Thoracic aorta (tissue), 2 donors: ENCODE results near the gene TARDBP. TPM values are rescaled to one million over a fixed set of nuclear protein-coding genes. Genes with fewer than 3 reads are reported as not detected.

Experiments
- ATAC-seq: fragments of 150-250 bp; one replicate; pipeline ENCODE4 v1.8.0; 2017; ENCODE audit warnings: low read depth; ENCODE audit not compliant: insufficient number of reproducible peaks, low FRiP score
- DNase-seq: peaks from one replicate; pipeline ENCODE4 v3.0.0-alpha.2; 2020; ENCODE audit warnings: low spot score
- H3K27ac ChIP-seq, 2 donors: fragments of 200-600 bp; sonication (generic); 1 replicate in 1 of 2; 2 replicates in 1 of 2; pipeline ENCODE4 v1.5.1; 2016; ENCODE audit warnings: mild to moderate bottlenecking in 2 of 2, moderate library complexity in 2 of 2
- H3K27me3 ChIP-seq: fragments of 200-600 bp; sonication (generic); replicated peaks from 2 replicates; pipeline ENCODE4 v1.6.0; 2016; ENCODE audit warnings: mild to moderate bottlenecking; ENCODE audit not compliant: insufficient read depth
- H3K36me3 ChIP-seq: fragments of 200-600 bp; sonication (generic); one replicate; pipeline ENCODE4 v1.5.1; 2016
- H3K4me1 ChIP-seq, 2 donors: fragments of 200-600 bp; sonication (generic); 1 replicate in 1 of 2; 2 replicates in 1 of 2; pipeline versions ENCODE4 v1.5.1 to v1.6.0; 2016; ENCODE audit warnings: low read depth in 2 of 2, mild to moderate bottlenecking in 1 of 2; ENCODE audit not compliant: control insufficient read depth in 1 of 2
- H3K4me3 ChIP-seq: fragments of 200-600 bp; sonication (generic); 2 replicates; pipeline ENCODE4 v1.5.1; 2016; ENCODE audit warnings: mild to moderate bottlenecking
- H3K9me3 ChIP-seq: fragments of 200-600 bp; sonication (generic); 2 replicates; pipeline ENCODE4 v1.5.1; 2016
- total RNA-seq, 2 donors: library from RNA; depleted of rRNA; stranded (reverse); fragments of >200 nt; gene quantifications; one replicate each; pipeline versions ENCODE4 v1.1.0 to v1.2.3, GENCODE V29; 2016
- TF ChIP-seq, protein P1 (sequence below): fragments of 200-600 bp; sonication (generic); IDR thresholded peaks from one replicate; pipeline ENCODE4 v1.5.1; 2019; ENCODE audit warnings: antibody characterized with exemption

The TARDBP gene
- total RNA-seq, 2 donors from 2014 or later = 57.3 to 229 TPM

DNA sequence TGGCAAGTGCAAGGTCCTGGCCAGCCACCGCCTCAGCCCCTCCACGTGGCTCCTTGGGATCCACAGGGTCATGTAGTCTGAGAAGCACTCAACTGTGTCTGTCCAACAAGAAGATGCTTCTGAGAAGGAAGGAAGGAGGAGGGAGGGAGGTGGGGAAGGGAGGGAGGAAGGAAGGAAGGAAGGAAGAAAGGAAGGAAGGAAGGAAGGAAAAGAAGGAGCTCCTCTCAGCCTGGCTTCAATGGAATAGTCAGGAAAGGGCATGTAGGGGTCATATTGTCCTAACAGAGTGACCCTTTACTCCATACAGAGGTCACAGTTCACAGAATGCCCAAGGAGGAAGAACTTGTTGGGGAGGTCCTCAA lies 42.5 kb upstream of the TARDBP start:
- H3K4me1 ChIP-seq = peaks cover 4 to 6% of the 10 kb centered on the region in 2 donors
- H3K27me3 ChIP-seq = no peaks in the 10 kb centered on the region
- H3K9me3 ChIP-seq = no peaks in the 10 kb centered on the region
- TF ChIP-seq, protein P1, sequence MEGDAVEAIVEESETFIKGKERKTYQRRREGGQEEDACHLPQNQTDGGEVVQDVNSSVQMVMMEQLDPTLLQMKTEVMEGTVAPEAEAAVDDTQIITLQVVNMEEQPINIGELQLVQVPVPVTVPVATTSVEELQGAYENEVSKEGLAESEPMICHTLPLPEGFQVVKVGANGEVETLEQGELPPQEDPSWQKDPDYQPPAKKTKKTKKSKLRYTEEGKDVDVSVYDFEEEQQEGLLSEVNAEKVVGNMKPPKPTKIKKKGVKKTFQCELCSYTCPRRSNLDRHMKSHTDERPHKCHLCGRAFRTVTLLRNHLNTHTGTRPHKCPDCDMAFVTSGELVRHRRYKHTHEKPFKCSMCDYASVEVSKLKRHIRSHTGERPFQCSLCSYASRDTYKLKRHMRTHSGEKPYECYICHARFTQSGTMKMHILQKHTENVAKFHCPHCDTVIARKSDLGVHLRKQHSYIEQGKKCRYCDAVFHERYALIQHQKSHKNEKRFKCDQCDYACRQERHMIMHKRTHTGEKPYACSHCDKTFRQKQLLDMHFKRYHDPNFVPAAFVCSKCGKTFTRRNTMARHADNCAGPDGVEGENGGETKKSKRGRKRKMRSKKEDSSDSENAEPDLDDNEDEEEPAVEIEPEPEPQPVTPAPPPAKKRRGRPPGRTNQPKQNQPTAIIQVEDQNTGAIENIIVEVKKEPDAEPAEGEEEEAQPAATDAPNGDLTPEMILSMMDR = no peak
- H3K36me3 ChIP-seq = no peaks in the 10 kb centered on the region
- ATAC-seq = no peak
- H3K27ac ChIP-seq = no peak overlapping the region
- H3K4me3 ChIP-seq = no peak overlapping the region
- no peak for DNase-seq

GRCh38 chr1:10973552-10973951 lies 38.9 kb upstream of the TARDBP start:
- no peak for ATAC-seq
- DNase-seq = no peak
- TF ChIP-seq, protein P1 = no peak
- Histone ChIP-seq H3K27me3 (no peaks in the 10 kb centered on the region), H3K9me3 (no peaks in the 10 kb centered on the region), H3K27ac (no peak overlapping the region), H3K4me3 (no peak overlapping the region), H3K4me1 (peaks cover 0 to 10% of the 10 kb centered on the region in 2 donors), H3K36me3 (no peaks in the 10 kb centered on the region)

GRCh38 chr1:10973956-10974881 lies 38.2 kb upstream of the TARDBP start:
- DNase-seq (no peak), ATAC-seq (no peak)
- peaks cover 0 to 17% of the 10 kb centered on the region in 2 donors for H3K4me1 ChIP-seq
- H3K36me3 ChIP-seq = no peaks in the 10 kb centered on the region
- no peak overlapping the region for H3K27ac ChIP-seq
- H3K9me3 ChIP-seq = no peaks in the 10 kb centered on the region
- TF ChIP-seq, protein P1 = no peak
- no peaks in the 10 kb centered on the region for H3K27me3 ChIP-seq
- H3K4me3 ChIP-seq = no peak overlapping the region

DNA sequence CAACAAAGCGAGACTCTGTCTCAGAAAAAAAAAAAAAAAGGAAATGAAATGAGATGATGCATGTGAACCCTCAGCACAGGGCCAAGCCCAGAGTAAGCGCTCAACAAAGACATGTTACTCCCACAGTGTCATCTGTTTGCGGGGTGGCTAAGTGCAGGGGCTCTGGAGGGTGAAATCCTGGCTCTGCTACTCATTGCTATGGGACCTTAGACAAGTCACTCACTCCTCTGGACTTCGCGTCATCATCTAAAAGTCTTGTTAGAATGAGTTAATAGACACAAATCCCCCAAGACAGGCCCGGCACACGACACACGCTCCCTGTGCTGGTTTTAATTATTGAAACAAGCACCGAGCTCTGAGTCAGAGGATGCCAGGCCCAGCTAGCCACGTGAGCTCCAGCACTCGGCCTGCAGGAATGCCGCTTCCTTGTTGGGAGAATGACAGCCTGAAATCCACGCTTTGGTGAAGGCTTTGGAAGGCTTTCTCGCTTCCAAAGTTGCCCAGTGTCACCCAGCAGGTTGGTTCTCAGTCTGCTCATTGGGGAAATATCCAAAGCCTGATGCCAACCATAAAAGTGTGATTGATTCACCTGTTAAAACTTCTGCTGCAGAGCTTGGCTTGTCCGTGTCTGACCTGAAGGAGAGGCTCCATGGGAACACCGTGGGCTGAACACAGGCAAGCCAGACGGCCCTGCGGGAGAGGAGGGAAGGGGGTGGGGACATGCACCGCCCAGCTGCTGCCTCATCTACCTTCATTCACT lies 36.7 kb upstream of the TARDBP start:
- H3K27ac ChIP-seq = peak overlapping the region in 1 of 2 donors; percentile 7
- ATAC-seq (no peak), DNase-seq (no peak)
- H3K27me3 ChIP-seq = no peaks in the 10 kb centered on the region
- H3K4me1 ChIP-seq = peaks cover 9 to 31% of the 10 kb centered on the region in 2 donors
- H3K36me3 ChIP-seq = no peaks in the 10 kb centered on the region
- no peak overlapping the region for H3K4me3 ChIP-seq
- no peaks in the 10 kb centered on the region for H3K9me3 ChIP-seq
- TF ChIP-seq, protein P1 = no peak

- TF ChIP-seq, protein P1 = no peak
- ATAC-seq = no peak
- H3K4me1 ChIP-seq = peaks cover 11 to 35% of the 10 kb centered on the region in 2 donors
- H3K36me3 ChIP-seq = no peaks in the 10 kb centered on the region
- no peak overlapping the region for H3K4me3 ChIP-seq
- no peaks in the 10 kb centered on the region for H3K27me3 ChIP-seq
- DNase-seq = no peak
- no peaks in the 10 kb centered on the region for H3K9me3 ChIP-seq
- H3K27ac ChIP-seq = peak overlapping the region; percentile 53 to 61
These were observed 33.7 kb upstream of the TARDBP start for GRCh38 chr1:10978719-10979118.
